Measurements from ENCODE around the gene KLHL13.
"Not testable (repeated sequence)": the region's sequence is repeated elsewhere in the genome, so short reads cannot be mapped to it uniquely, and the experiment has no call there.

Gene KLHL13, protein sequence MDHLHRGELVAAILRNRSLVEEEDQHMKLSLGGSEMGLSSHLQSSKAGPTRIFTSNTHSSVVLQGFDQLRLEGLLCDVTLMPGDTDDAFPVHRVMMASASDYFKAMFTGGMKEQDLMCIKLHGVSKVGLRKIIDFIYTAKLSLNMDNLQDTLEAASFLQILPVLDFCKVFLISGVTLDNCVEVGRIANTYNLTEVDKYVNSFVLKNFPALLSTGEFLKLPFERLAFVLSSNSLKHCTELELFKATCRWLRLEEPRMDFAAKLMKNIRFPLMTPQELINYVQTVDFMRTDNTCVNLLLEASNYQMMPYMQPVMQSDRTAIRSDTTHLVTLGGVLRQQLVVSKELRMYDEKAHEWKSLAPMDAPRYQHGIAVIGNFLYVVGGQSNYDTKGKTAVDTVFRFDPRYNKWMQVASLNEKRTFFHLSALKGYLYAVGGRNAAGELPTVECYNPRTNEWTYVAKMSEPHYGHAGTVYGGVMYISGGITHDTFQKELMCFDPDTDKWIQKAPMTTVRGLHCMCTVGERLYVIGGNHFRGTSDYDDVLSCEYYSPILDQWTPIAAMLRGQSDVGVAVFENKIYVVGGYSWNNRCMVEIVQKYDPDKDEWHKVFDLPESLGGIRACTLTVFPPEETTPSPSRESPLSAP

GRCh38 chrX:118116713-118117550 lies at the start of gene KLHL13:
KLHL13 (minus strand) TSS chrX:118116810; CDS start chrX:118028473, 88,337 bp downstream.
- DNase-seq: no peak

DNA sequence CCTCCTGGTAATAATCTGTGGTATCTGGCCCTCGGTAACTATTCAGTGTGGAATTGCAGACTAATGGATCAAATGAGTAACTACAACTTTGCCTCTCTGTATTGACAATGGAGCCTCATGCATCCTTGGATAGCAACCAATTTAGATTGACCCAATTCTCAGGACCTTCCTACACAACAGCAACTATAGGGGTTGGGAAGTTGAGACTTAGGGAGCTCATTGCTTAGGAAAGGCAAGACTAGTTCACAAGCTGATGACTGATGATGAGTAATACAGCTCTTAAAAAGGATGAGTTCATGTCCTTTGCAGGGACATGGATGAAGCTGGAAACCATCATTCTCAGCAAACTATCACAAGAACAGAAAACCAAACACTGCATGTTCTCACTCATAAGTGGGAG lies 47.5 kb upstream of the KLHL13 start:
- no peak for DNase-seq

GRCh38 chrX:118156953-118157608 lies 40.5 kb upstream of the KLHL13 start:
- DNase-seq: no peak

DNA sequence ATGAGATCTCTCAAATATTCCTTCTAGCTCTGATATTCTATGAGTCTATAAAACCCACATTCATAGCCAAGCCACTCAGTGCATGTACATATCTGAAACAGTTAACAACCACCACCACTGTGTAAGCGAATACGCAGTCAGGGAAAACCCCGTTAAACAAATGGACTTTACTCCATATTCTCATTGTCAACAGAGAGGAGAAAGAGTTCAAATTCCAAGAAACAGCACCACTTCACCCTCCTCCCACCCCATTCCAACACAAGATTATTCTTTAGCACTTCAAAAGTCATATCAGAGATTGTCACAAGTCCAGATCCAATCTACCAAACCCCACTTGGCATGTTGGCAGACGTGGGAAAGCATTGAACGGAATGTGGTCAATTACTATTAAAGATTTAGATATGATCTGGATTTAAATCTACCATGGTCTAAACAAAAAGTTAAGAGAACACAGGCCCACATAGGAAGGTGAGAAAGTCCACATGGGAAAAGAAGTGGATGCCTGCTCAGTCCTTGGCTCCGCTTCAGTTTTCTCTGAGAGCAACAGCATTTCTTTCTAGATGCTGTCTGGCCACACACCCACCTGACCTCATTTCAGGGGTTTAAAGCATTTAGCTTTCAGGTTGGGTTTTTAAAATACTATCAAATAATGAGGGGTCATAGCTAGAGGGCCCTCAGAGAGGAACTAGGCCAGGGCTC lies 39.8 kb upstream of the KLHL13 start:
- DNase-seq: no peak

DNA sequence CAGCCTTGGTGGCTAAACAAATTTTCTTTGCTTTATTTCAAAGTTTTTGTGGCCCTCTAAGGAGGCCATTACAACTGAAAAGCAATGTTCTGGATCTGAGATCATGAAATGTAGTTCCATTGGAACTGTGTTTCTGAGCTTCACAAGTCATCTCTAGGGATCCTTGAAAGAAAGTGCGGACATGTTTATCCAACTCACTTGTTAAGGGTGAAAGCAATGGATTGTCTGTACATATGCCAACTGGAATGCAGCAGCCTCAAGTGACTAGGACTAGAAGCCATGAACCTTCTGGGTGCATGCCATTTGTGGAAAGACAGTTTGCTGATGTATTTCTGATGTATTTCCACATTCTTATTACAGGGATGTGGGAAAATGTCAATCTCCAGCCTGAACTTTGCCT lies 36.7 kb upstream of the KLHL13 start:
- DNase-seq: no peak

GRCh38 chrX:118152721-118153120 lies 36.1 kb upstream of the KLHL13 start:
- DNase-seq: no peak

DNA sequence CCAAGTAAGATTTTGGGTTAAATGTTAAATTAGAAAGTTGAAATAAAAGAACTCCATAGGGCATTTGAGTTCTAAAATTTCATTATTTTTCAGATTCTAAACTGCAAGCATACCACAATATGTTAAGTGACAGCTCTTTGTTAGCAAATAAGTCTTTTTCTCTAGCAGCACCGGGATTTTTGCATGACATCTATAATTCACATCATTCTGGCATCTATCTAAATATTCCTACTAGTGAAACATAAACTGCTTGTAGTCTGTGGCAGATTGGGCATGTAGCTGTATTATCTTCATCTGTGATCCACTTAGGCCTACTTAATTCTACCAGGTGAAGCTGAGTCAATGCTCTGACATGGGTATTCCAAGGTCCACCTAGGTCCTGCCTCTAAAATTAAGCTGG lies 32.1 kb upstream of the KLHL13 start:
- DNase-seq: no peak

GRCh38 chrX:118147771-118148170 lies 31.2 kb upstream of the KLHL13 start:
- DNase-seq: not testable (repeated sequence)

DNA sequence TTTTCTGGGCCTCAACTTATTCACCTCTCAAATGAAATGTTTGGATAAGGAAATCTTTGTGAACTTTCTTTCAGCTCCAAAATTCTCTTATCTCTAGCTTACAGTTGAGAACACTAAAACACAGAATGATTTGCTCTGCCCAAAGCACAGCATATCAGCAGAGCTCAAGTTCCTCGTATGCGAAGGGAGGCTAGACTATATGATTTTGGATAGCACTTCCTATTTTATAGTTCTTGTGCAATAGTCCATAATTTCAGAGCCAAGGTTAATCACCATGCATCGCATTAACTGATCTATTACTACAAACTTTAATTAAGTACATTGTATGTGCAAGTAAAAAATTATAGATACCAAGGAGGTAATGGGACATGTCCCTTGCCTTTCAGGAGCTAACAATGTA lies 27.0 kb upstream of the KLHL13 start:
- DNase-seq: no peak

- no peak for DNase-seq
These were observed 14.7 kb upstream of the KLHL13 start for GRCh38 chrX:118131336-118131735.

GRCh38 chrX:118129681-118130080 lies 13.1 kb upstream of the KLHL13 start:
- no peak for DNase-seq

GRCh38 chrX:118128724-118129123 lies 12.1 kb upstream of the KLHL13 start:
- DNase-seq: no peak

DNA sequence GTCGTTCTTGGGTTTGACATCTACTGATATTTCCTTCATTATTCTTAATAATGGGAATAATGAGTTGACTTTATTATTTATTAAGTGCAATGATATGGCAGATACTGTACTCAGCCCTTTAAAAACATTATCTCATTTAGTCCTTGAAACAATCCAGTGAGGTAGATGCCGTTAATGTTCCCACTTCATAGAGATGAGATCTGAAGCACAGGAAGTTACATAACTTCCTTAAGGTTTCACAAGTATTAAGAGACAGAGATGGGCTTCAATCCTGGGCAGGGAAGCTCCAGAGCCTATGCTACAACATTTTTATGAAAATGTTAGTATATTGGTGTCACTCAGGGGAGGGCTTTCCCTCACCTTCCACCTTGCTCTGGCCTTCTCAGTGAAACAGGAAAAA lies 9.7 kb upstream of the KLHL13 start:
- no peak for DNase-seq

DNA sequence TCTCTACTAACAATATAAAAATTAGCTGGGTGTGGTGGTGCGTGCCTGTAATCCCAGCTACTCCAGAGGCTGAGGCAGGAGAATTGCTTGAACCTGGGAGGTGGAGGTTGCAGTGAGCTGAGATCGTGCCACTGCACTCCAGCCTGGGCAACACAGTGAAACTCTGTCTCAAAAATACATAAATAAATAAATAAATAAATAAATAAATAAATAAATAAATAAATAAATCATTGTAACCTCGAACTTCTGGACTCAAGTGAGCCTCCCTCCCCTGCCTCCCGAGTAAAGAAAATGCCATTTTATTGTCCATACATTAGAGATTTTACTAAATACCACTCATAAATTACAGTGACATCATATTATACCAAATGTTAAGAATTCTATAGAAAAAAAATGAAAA lies 7.6 kb upstream of the KLHL13 start:
- not testable (repeated sequence) for DNase-seq

- DNase-seq: no peak
These were observed 1.1 kb upstream of the KLHL13 start for GRCh38 chrX:118117741-118118140.

DNA sequence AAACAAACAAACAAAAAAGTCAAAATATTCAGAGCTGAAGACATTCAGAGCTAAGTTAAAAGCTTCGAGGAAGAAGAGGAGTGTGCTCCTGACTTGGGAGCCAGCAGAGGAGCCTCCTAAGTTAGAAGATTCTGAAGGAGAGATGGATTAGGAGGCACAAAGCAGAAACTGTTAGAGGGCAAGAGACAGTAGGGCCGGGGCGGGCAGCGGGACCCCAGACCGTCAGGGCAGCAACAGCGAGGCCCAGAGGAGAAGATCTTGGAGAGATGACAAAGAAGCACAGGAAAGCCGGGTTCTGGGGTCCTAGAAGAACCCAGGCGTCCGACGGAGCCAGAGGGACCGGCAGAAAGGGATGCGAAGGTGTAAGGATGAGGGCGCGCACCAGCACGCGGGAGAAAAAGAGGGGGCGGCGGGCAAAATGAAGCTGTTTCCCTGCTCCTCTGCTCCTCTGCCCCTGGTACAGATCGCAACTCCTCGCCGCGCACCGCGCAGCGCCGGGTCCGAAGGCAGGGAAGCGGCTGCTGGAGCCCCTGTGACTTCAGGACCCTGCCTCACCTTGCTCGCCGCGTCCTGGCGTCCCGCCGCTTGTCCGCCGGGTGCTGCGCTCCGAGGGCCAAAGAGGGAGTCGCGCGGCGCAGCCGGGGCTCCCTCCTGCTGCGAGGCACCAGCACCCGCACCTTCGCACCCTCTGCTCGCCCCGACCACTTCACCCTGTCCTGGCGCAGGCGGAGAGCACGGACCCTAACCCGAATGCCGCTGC lies 477 bp downstream of the KLHL13 start:
- no peak for DNase-seq

DNA sequence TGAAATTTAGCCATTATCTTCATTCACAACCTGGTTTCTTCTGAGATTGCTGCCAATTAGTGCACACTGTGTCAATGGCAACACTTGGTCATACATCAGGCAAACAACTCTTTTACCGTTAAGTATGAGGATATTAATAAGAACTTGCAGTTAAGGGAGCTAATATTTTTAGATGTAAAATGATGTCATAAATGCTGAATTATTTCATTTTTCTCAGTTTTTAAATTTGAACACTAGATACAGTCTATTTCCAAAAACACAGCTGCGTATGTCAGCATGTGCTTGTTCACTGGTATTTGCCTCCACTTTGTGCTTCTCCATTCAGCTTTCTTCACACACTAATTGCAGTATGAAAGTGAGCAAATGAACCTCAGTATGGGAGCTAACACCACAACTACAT lies 1.6 kb downstream of the KLHL13 start:
- DNase-seq: no peak

- no peak for DNase-seq
These were observed 7.5 kb downstream of the KLHL13 start for GRCh38 chrX:118109065-118109464.

DNA sequence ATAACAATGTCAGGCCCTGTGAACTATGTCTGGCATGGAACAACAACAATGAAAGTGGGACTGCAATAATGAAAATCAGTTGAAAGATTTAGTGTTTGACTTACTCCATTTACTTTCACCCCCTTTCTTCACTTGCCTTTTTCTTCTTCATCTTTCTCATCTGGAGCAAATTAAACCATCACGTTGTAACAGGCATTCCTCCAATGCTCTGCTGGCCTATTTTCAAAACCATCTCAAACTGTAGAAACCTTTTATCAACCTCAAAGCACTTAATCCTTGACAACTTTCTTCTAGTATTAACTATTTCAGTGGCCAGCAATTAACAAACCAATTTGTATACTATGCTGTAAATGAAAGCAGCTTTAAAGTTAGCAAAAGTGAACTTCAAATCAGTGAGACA lies 8.3 kb downstream of the KLHL13 start:
- DNase-seq: no peak

- DNase-seq: no peak
These were observed 16.5 kb downstream of the KLHL13 start for GRCh38 chrX:118100091-118100490.

- DNase-seq: no peak
These were observed 28.5 kb downstream of the KLHL13 start for GRCh38 chrX:118088084-118088483.

DNA sequence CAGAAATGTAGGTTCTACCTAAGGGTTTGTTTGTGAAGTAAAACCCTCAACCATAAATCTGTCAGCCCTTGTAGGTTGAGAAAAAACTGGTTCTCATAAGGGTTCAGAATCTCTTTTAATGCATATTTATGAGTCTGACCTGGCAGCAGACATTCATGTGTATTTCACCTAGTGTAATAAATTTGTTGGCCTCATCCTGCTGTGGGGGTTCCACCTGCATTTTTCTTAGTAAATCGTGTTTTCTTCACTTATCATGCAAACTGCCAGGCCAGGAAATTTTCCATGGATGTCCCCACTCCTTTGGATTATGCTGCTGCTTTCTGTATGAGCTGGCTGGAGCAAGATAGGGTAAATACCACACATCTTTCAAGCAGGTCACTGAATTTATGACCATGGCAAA lies 42.4 kb downstream of the KLHL13 start:
- no peak for DNase-seq

All from NCI-H226 (cell line).